DND-41 (cell line): ENCODE measurements around the gene PKD1.

Experiments used
- ATAC-seq: fragments of 200-7000 bp; cut with Tn5 transposase; 3 replicates; pipeline ENCODE4 v1.9.1; 2021; ENCODE audit warnings: low read depth; ENCODE audit not compliant: insufficient read depth
- DNase-seq: peaks from one replicate; pipeline ENCODE4 v3.0.0-alpha.2; 2020
- H2AFZ ChIP-seq: 2 replicates; pipeline ENCODE4 v1.6.0; 2012; ENCODE audit warnings: low read depth, low read length
- H3K27ac ChIP-seq: 2 replicates; pipeline ENCODE4 v1.5.1; 2012; ENCODE audit warnings: low read length, inconsistent platforms
- H3K27me3 ChIP-seq: fragments of 200-600 bp; sonication (generic); 2 replicates; pipeline ENCODE4 v1.6.0; 2012; ENCODE audit warnings: low read length, mild to moderate bottlenecking, inconsistent platforms; ENCODE audit not compliant: insufficient read depth, poor library complexity
- H3K36me3 ChIP-seq: 2 replicates; pipeline ENCODE4 v1.5.1; 2012; ENCODE audit warnings: low read length, inconsistent platforms; ENCODE audit not compliant: insufficient read depth
- H3K4me1 ChIP-seq: 2 replicates; pipeline ENCODE4 v1.5.1; 2012; ENCODE audit warnings: mild to moderate bottlenecking, low read length; ENCODE audit not compliant: insufficient read depth
- H3K4me2 ChIP-seq: 2 replicates; pipeline ENCODE4 v1.6.0; 2012; ENCODE audit warnings: mild to moderate bottlenecking, moderate library complexity, low read length, inconsistent platforms; ENCODE audit not compliant: insufficient read depth
- H3K4me3 ChIP-seq, 2 experiments: fragments of 200-600 bp in 1 of 2; shearing (Covaris generic) in 1 of 2; 2 replicates each; pipeline ENCODE4 v1.5.1; 2012 to 2016; ENCODE audit warnings: inconsistent platforms in 2 of 2, low read length in 2 of 2, mild to moderate bottlenecking in 2 of 2, low read depth in 1 of 2, moderate library complexity in 1 of 2
- H3K79me2 ChIP-seq: 2 replicates; pipeline ENCODE4 v1.6.0; 2012; ENCODE audit warnings: low read length, inconsistent platforms; ENCODE audit not compliant: insufficient read depth
- H3K9ac ChIP-seq: 2 replicates; pipeline ENCODE4 v1.6.0; 2012; ENCODE audit warnings: low read depth, mild to moderate bottlenecking, inconsistent platforms, low read length, moderate library complexity
- H3K9me3 ChIP-seq: 2 replicates; pipeline ENCODE4 v1.5.1; 2012; ENCODE audit warnings: low read length, moderate library complexity, mild to moderate bottlenecking, inconsistent platforms; ENCODE audit not compliant: insufficient read depth, severe bottlenecking
- H4K20me1 ChIP-seq: 2 replicates; pipeline ENCODE4 v1.6.0; 2012; ENCODE audit warnings: low read length; ENCODE audit not compliant: insufficient read depth
- EZH2 ChIP-seq: IDR thresholded peaks from 3 replicates; pipeline ENCODE4 v1.6.1; 2012; ENCODE audit warnings: borderline replicate concordance, low read depth, mild to moderate bottlenecking, moderate library complexity, low read length, inconsistent platforms; ENCODE audit not compliant: severe bottlenecking
- TF ChIP-seq, protein P1 (sequence below): IDR thresholded peaks from 2 replicates; pipeline ENCODE4 v1.5.1; 2012; ENCODE audit warnings: borderline replicate concordance, low read length, moderate library complexity, mild to moderate bottlenecking; ENCODE audit not compliant: poor library complexity, severe bottlenecking; ENCODE audit errors: extremely low read depth

The PKD1 gene

DNA sequence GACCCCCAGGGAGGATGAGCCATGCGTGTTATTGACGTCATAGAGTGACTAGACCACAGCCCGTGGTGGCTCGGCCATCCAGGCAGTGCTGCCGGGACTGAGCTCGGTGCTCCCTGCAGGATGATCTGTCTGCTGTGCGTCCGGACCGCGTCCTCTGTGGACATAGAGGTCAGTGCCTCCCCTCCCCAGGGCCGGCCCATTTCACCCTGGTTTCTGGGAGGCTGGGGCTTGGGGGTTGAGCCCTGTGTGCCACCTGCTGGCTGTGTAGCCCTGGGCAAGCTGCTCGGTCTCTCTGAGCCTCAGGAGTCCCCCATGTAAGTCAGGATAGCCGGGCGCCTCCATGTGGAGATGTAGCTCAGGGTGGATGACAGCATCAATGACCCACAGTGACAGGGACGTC is 79.6 kb downstream of the PKD1 start:
- H3K4me1 ChIP-seq: no peaks in the 10 kb centered on the region
- DNase-seq: no peak
- no peaks in the 10 kb centered on the region for H3K27me3 ChIP-seq
- ATAC-seq: no peak; the same call in 2 of the 3 replicates
- no peaks in the 10 kb centered on the region for H3K9me3 ChIP-seq
- no peak overlapping the region for H3K4me3 ChIP-seq
- no peak overlapping the region for H2AFZ ChIP-seq
- peaks cover 77% of the 10 kb centered on the region for H3K36me3 ChIP-seq
- no peak overlapping the region for H3K9ac ChIP-seq
- peaks cover 7% of the 10 kb centered on the region; the same call in 1 of the 2 replicates for H4K20me1 ChIP-seq
- no peak overlapping the region for H3K4me2 ChIP-seq
- H3K79me2 ChIP-seq: no peaks in the 10 kb centered on the region
- TF ChIP-seq EZH2: no peak
- TF ChIP-seq, protein P1, sequence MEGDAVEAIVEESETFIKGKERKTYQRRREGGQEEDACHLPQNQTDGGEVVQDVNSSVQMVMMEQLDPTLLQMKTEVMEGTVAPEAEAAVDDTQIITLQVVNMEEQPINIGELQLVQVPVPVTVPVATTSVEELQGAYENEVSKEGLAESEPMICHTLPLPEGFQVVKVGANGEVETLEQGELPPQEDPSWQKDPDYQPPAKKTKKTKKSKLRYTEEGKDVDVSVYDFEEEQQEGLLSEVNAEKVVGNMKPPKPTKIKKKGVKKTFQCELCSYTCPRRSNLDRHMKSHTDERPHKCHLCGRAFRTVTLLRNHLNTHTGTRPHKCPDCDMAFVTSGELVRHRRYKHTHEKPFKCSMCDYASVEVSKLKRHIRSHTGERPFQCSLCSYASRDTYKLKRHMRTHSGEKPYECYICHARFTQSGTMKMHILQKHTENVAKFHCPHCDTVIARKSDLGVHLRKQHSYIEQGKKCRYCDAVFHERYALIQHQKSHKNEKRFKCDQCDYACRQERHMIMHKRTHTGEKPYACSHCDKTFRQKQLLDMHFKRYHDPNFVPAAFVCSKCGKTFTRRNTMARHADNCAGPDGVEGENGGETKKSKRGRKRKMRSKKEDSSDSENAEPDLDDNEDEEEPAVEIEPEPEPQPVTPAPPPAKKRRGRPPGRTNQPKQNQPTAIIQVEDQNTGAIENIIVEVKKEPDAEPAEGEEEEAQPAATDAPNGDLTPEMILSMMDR: no peak
- no peak overlapping the region for H3K27ac ChIP-seq

DNA sequence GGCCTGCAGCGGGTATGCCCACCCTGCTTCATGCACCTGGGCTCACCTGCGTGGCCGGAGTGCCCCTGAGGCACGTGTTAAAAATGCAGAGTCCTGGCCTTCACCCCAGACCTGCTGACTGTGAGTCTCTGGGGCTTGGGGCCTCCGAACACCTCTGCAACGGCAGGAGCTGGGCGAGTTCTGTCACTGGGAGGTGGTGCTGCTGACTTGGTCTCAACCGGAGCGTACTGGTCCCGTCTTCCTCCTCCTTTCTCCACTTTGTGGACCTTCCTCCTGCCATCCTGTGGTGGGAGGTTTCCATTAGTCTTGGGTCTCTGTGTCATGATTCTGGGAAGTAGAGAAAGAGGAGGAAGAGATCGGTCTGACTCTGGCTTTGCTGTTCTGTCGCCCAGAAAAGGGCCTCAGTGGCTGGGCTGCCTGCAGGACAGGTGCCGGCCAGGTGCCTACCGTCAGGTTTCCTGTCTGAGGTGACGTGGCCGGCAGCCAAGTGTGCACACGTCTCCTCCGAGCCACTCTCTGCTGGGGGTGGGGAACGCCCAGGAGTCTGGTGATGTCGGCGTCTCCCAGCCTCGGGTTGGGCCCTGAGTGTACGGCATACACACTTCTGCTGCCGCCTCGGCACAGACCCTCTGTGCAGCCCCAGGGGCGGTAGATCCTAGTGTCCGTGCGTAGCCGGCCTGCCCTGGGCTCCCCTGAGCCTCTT is 81.0 kb downstream of the PKD1 start:
- Histone ChIP-seq H4K20me1 (peaks cover 7% of the 10 kb centered on the region; the same call in 1 of the 2 replicates), H3K27ac (no peak overlapping the region), H3K36me3 (peaks cover 73% of the 10 kb centered on the region), H3K4me1 (peaks cover 3% of the 10 kb centered on the region; the same call in 1 of the 2 replicates), H3K4me3 (no peak overlapping the region), H2AFZ (no peak overlapping the region), H3K9ac (no peak overlapping the region), H3K79me2 (no peaks in the 10 kb centered on the region), H3K4me2 (no peak overlapping the region), H3K27me3 (no peaks in the 10 kb centered on the region), H3K9me3 (no peaks in the 10 kb centered on the region)
- ATAC-seq (no peak), DNase-seq (no peak)
- TF ChIP-seq, protein P1: no peak
- TF ChIP-seq EZH2: no peak

DNA sequence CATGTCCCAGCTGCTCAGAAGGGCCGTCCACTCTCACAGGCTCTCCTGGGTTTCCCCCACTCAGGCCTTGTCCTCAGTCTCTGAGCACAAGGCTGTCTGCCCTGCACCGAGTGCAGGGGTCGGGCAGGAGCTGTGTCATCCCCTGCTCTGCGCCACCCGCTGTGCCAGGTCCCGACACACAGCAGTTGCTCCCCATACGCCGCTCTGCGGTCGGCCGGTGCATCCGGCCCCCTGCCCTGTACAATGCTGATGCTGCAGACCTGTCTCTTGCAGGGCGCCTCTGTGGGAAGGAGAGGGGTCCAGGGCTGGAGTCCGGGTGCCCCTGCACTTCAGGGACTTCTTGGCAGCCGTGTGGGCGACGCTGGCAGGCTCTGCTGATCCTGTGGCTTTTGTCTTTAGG is 81.8 kb downstream of the PKD1 start:
- Histone ChIP-seq H3K4me1 (peaks cover 9% of the 10 kb centered on the region), H3K36me3 (peaks cover 73% of the 10 kb centered on the region), H3K79me2 (peaks cover 7% of the 10 kb centered on the region), H3K9ac (no peak overlapping the region), H3K27ac (no peak overlapping the region), H4K20me1 (peaks cover 7% of the 10 kb centered on the region; the same call in 1 of the 2 replicates), H3K4me2 (no peak overlapping the region), H3K9me3 (no peaks in the 10 kb centered on the region), H2AFZ (no peak overlapping the region), H3K4me3 (no peak overlapping the region), H3K27me3 (no peaks in the 10 kb centered on the region)
- ATAC-seq (no peak), DNase-seq (no peak)
- no peak for TF ChIP-seq EZH2

DNA sequence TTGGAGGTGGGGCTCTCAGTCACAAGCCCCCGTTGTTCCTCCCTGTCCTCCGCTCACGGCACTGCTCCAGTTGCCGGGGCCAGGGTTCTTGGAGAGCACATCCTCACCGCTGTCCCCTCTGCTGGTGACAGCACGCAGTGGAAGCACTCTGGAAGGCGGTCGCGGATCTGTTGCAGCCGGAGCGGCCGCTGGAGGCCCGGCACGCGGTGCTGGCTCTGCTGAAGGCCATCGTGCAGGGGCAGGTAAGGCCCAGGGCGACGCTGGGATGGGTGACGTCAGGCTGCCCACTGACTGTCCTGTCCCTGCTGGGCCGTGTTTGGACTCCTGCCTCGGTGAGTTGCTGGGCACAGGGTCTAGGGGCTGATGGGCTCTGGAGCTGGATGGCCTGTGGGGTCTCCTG is 82.5 kb downstream of the PKD1 start:
- no peak for ATAC-seq
- Histone ChIP-seq H4K20me1 (peaks cover 7% of the 10 kb centered on the region; the same call in 1 of the 2 replicates), H3K79me2 (peaks cover 14% of the 10 kb centered on the region), H3K27ac (no peak overlapping the region), H3K9ac (no peak overlapping the region), H3K27me3 (no peaks in the 10 kb centered on the region), H3K4me3 (no peak overlapping the region), H2AFZ (no peak overlapping the region), H3K4me2 (no peak overlapping the region), H3K4me1 (peaks cover 15% of the 10 kb centered on the region), H3K36me3 (peaks cover 67% of the 10 kb centered on the region), H3K9me3 (no peaks in the 10 kb centered on the region)
- DNase-seq: no peak
- TF ChIP-seq, protein P1: no peak
- TF ChIP-seq EZH2: no peak
